Measurements from ENCODE around the gene GNB2.
A peak's percentile ranks its signal among the peaks of the same experiment; 100 is the strongest.
"Not testable (repeated sequence)": the region's sequence is repeated elsewhere in the genome, so short reads cannot be mapped to it uniquely, and the experiment has no call there.

Gene GNB2

DNA sequence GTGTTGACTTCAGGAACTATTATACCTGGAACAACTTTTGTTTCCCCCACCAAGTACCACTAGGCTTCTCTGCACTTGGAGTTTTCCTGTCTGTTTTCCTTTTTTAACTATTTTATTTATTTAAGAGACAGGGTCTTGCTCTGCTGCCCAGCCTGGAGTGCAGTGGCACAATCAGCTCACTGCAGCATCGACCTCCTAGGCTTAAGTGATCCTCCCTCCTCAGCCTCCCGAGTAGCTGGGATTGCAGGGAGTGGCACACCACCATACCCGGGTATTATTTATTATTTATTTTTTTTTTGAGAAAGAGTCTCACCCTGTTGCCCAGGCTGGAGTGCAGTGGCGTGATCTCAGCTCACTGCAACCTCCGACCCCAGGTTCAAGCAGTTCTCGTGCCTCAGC lies 22.6 kb downstream of the GNB2 start:
- TF ChIP-seq, protein P1, sequence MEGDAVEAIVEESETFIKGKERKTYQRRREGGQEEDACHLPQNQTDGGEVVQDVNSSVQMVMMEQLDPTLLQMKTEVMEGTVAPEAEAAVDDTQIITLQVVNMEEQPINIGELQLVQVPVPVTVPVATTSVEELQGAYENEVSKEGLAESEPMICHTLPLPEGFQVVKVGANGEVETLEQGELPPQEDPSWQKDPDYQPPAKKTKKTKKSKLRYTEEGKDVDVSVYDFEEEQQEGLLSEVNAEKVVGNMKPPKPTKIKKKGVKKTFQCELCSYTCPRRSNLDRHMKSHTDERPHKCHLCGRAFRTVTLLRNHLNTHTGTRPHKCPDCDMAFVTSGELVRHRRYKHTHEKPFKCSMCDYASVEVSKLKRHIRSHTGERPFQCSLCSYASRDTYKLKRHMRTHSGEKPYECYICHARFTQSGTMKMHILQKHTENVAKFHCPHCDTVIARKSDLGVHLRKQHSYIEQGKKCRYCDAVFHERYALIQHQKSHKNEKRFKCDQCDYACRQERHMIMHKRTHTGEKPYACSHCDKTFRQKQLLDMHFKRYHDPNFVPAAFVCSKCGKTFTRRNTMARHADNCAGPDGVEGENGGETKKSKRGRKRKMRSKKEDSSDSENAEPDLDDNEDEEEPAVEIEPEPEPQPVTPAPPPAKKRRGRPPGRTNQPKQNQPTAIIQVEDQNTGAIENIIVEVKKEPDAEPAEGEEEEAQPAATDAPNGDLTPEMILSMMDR (IDR thresholded peaks at IDR 0.05; ENCODE audit: borderline replicate concordance, insufficient read depth, low read depth, low read length) = no peak
- H3K4me3 ChIP-seq (ENCODE audit: low read depth, low read length) = no peak overlapping the region

DNA sequence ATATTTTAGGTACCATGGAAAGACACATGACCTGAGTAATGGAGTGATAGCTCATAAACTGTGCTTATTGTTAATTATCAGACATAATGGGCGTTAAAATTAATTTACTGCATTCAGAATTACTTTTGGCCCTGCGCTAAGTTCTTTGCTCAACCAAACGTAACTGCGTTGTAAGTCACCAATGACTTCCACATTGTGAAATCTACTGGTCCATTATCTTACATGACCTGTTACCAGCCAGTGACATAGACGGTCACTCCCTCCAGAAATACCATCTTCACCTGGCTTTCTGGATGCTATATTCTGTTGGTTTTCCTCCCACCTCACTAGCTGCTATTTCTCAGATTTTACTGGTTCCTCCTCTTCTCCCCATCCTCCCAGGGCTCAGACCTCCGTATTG lies 25.5 kb downstream of the GNB2 start:
- no peak overlapping the region for H3K4me3 ChIP-seq (ENCODE audit: low read depth, low read length)
- TF ChIP-seq, protein P1 (IDR thresholded peaks at IDR 0.05; ENCODE audit: borderline replicate concordance, insufficient read depth, low read depth, low read length) = no peak

- not testable (repeated sequence) for H3K4me3 ChIP-seq (ENCODE audit: low read depth, low read length)
Observed at GRCh38 chr7:100701089-100701488, 27.5 kb downstream of the GNB2 start.

DNA sequence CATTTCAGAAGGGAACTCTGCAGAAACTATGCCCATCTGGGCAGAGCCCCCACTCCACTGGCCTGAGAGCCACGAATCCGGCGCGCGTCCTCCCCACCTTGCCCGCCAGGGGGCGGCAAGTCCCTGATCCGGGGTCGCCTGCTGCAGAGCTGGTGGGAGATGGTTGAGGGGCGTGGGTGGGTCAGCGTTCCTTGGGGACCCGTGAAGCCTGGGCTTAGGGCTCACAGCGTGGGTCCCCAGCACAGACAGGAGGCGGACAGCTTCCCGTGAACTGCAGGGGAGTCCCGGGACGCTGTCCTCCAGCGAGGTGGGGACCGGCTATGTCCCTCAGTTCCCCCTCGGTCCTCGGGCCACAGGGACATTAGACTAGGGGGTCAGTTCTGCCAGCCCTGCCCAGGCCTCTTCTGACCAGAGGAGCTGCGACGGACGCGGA lies 31.8 kb downstream of the GNB2 start:
- peak overlapping the region; percentile 94 for H3K4me3 ChIP-seq (ENCODE audit: low read depth, low read length)
- TF ChIP-seq, protein P1 (IDR thresholded peaks at IDR 0.05; ENCODE audit: borderline replicate concordance, insufficient read depth, low read depth, low read length) = peak; percentile 97

DNA sequence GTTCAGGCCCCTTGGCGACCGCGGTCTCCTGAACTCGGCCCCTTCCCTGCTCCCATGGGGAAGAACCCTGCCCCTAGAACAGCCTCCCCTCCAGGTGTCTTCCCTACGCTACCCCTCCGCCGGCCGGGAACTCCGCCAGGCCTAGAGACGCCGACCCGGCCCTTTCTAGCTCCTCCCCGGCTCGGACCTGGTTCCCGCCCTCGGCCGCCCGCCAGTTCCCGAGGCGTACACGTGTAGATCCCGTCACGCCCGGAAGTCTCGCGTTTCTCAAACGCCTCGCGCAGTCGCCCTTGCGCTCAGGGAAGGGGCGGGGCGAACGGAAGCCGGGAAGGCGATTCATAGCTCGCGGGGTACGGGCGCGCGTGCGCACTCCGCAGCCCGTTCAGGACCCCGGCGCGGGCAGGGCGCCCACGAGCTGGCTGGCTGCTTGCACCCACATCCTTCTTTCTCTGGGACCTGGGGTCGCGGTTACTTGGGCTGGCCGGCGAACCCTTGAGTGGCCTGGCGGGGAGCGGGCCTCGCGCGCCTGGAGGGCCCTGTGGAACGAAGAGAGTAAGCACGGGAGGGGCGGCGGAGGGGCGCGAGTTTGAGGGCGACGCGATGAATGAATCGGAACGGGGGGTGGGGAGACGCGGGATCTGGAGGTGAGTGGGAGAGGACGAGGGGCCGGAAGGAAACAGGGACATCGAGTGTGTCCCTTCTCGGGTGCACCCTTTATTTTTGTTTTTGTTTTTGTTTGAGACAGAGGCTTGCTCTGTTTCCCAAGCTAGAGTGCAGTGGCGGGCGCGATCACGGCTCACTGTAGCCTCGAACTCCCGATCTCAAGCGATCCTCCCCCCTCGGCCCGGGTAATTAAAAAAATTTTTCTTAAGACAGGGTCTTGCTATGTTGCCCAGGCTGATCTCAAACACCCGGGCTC lies 32.5 kb downstream of the GNB2 start, which contains the start of gene POP7:
Gene POP7 (plus strand): TSS at position 369 of the 919 bp plus-strand sequence. CDS start 710 bp downstream, outside the sequence.
- TF ChIP-seq, protein P1 (IDR thresholded peaks at IDR 0.05; ENCODE audit: borderline replicate concordance, insufficient read depth, low read depth, low read length) = no peak
- peak within 1 kb of the TSS; percentile 94 for H3K4me3 ChIP-seq (ENCODE audit: low read depth, low read length)

GRCh38 chr7:100706672-100707311 lies 33.3 kb downstream of the GNB2 start:
- TF ChIP-seq, protein P1 (IDR thresholded peaks at IDR 0.05; ENCODE audit: borderline replicate concordance, insufficient read depth, low read depth, low read length) = no peak

GRCh38 chr7:100708395-100708794 lies 34.9 kb downstream of the GNB2 start:
- TF ChIP-seq, protein P1 (IDR thresholded peaks at IDR 0.05; ENCODE audit: borderline replicate concordance, insufficient read depth, low read depth, low read length) = no peak
- no peak overlapping the region for H3K4me3 ChIP-seq (ENCODE audit: low read depth, low read length)

More at GRCh38 chr7:100706672-100707311, 33.3 kb downstream of the GNB2 start:
- peak overlapping the region; percentile 94 for H3K4me3 ChIP-seq (ENCODE audit: low read depth, low read length)

Measured in GM12875 (cell line).